Activated T-helper 9 cell treated with anti-CD3 and anti-CD28 coated beads, Interleukin-2, amount 50 U/mL, for 16 hours (primary cell): ENCODE measurements around the gene DNAJB9.
A peak's percentile ranks its signal among the peaks of the same experiment; 100 is the strongest.

Experiments used
- DNase-seq: peaks from one replicate; pipeline ENCODE4 v3.0.0-alpha.2; 2020; ENCODE audit warnings: low read depth

DNAJB9 gene

DNA sequence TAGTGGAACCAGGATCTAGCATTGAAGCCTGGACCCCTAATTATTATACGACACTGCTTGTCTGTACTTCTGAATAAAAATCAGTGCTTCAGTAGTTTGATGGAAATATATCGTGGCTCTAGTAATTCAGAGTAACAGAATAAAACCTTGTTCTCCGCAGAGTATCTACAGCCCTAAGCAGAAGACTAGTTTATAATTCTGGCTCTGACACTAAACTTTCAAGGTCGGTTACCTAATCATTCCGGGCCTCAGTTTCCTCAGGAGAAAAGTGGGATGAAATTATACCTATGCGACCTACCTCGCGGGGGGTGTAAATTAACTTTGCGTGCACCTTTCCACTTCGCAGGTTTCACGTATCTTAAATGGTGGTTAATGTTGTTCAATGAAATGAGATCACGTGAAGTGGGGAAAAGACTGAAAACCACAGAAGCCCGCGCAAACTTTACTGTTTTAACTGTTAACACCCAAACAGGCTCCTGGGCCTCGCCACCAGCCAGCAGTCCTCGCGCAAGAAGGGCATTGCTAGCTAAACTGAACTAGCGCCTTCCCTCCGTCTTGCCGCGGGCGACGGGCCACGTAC lies 783 bp upstream of the DNAJB9 start:
- no peak for DNase-seq

DNA sequence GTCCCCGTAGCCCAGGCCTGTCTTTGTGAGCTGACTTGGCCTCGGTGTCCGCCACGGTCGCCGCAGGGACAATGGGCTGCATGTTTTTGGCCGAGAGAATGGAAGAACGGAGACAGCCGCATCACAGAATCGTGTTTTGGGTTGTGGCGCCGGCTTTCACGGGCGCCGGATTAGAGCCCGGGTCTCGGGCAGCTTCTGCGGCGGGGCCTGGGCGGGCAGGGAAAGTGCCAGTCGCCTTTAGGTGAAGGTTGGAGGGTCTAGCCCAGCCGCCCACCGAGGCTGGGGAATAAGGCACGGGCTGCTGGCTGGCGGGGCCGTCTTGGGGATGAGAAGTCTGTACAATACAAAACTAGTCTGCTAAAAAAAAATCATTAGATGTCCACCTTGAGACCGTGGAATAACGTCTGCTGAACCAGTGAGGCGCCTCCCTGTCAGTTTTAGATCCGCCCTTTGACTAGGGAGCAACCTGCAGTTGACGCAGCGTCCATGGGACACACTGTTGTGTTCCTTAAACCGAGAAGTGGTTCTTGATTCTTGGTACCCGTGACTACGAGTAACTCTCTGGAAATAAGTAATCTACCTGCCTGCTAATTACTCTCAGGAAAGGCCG lies 577 bp downstream of the DNAJB9 start:
- DNase-seq, result peak; percentile 29

DNA sequence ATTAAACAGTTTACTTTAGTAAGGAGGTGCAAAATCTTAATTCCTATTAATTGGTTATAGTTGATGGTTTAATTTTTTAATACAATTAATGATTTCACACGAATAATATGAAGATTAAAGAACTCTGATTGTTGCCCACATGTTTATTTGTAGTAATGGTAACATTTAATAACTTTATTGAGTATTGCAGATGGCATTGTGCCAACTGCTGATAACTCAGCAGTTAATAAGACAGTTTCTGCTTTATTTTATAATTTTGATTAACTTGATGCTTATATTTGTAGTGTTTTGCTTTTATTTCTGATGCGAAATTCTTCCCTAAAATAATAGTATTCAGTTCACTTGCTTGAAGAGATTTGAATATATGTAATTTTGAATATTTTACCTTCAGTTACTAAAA lies 2.8 kb downstream of the DNAJB9 start:
- DNase-seq, result no peak

DNA sequence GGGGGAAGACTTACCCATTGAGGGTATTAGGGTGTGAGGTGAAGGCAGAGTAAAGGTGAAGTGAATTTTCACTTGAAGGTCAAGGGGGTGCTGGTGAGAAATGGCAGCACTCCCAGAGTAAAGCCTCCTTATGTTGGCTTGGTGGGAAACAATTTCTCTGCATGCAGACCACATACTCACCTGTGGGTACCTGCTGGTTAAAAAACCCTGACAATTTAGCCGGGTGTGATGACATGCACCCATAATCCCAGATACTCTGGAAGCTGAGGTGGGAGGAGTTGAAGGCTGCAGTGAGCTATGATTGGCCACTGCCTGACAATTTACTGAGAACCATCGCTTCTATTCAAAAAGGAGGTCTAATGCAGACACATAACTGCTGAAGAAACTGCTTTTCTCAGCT lies 5.5 kb downstream of the DNAJB9 start:
- DNase-seq, result no peak

DNA sequence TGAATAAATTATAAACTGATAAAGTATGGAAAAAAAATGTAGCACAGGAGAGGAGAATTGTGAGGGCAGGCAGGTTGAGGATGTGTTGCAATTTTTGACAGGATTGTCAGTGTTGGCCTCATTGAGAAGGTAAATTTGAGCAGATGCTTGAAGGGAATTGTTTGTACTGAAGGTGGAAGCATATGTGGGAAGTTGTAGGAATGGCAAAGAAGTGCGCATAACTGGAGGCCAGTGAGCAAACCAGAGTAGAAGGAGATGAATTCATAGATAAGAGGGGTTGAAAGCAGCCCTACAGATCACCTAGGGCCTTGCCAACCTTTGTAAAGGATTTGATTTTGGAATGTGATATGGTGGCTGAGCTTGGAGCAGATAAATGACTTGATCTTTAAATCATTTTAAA lies 6.4 kb downstream of the DNAJB9 start:
- no peak for DNase-seq

DNA sequence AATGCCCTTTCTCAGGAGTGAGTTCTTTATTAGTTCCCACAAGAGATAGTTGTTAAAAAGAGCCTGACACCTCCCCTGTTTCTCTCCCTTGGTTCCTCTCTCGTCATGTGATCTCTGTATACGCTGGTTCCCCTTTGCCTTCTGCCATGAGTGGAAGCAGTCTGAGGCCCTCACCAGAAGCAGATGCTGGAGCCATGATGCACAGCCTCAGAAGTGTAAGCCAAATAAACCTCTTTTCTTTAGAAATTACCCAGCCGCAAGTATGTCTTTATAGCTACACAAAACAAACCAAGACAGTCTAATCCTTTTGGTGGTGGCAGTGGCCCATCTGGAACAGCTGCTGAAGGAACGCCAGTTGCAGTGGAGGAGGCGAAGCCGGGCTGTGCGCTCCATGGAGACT lies 9.3 kb downstream of the DNAJB9 start:
- DNase-seq, result no peak

DNA sequence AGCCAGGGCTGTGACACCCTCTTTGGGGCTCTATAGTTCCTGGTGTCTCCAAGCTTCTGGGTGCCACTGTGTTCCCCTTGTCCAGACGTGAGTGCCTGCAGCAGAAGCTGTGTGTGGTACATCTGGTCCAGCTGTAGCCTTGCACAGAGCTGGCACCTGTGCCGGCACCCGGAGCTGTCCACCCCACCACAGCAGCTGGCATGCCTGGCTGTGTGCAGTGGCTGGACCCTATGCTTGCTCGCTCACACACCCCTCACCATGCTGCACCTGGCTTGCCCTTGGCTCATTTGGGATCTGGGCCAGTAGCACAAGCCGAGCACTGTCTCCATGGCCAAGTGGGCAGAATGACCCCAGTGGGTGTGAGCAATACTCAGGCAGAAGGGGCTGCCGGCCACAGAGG lies 10.6 kb downstream of the DNAJB9 start:
- DNase-seq, result no peak

DNA sequence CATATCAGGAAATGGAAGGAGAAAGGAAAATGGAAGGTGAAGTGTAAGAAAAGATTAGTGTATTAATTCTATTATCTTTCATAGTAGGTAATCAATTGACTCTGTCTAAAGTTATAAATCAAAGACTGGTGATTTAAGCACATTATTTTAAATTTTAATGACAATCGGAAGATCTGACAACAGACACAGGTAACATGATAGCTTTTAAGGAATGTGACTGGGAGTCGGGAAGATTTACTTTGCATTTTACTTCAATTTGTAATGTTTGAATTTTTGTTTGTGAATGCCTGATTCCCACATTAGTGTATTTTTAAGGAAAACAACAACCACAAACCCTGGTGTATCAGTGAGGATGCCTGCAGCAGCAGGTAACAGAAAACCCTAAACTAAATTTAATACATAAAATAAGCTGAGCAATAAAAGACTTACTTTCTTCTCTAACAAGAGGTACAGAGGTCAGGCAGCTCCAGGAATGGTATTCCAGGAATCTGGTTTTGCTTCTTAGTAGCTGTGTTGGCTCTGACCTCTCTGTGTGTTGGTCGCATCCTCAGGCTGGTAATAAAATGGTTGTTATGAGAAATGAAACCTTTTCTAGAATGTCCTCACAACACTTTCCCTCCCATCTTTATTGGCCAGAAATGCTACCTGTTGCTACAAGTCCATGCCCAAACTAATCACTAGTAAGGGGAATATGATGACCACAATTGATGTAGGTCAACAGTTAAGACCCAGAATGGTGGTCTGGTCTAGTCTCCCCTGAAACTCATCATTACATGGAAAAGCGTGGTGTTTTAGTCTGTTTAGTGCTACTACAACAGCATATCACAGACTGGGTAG lies 12.2 kb downstream of the DNAJB9 start:
- DNase-seq, result no peak

DNA sequence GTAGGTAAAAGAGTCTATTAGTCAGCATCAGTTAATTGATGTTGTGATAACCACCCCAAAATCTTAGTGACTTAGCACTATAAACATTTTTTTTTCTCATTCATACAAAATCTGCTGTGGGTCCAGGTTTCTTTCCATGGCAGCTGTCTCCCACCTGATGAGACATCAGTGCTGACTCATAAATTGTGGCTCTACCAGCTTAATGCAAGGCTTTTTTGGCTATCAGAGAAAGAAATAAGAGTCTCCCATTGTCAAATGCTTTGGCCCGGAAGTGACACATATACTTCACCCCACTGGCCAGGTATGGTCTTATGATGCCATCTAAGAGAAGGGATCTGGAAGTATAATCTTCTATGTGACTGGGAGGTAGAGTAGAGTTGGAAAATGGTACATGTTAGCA lies 14.5 kb downstream of the DNAJB9 start:
- DNase-seq, result no peak

DNA sequence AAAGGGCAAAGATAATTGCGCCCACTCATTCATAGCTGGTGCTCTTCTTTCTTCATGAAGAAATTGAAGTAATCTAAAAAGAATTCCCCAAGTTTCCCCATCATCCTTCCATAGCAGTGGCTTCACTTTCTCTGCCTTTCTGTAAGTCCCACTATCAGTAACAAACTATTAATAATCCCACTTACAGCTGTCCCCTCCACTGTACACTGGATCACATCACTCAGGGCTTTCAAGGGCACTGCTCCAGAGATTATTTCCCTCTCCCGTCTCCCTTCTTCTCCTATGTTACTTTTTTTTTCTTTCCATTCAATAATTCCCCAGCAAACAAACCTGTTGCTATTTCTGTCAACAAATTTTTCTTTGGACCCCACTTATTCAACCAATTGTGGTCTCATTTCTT lies 16.2 kb downstream of the DNAJB9 start:
- DNase-seq, result no peak

DNA sequence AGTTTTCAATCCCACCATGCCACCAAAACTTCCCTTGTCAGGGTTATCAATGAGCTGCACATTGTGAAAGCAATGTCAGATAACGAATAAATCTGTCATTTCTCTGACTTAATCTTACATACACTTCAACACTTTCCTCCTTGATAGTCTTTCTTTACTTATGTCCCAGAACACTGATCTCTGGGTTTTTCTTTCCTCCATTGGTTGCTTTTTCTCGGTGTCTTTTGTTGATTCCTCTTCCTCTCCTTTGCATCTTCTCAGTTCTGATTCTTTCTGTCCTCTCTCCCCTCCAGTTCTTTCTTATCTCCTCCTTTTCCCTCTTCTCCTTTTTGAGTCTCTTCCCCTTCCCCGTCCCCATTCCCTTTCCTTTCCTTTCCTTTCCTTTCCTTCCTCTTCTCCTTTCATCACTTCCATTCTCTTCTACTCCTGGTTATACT lies 16.6 kb downstream of the DNAJB9 start:
- DNase-seq, result no peak

DNA sequence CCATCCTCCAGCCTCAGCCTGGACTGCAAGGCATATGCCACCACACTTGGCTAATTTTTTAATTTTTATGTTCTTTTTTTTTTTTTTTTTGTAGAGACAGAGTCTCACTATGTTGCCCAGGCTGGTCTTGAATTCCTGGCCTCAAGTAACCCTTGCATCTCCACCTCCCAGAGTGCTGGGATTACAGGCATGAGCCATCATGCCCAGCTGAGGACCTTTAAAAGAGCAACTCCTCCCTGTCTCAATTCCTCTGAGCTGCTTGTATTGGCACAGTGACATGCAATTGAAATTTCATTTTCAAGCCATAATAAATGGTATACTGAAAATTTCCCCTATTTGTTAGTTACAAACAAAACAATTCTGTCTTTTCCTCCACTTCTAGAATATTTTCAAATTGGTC lies 19.5 kb downstream of the DNAJB9 start:
- no peak for DNase-seq

DNA sequence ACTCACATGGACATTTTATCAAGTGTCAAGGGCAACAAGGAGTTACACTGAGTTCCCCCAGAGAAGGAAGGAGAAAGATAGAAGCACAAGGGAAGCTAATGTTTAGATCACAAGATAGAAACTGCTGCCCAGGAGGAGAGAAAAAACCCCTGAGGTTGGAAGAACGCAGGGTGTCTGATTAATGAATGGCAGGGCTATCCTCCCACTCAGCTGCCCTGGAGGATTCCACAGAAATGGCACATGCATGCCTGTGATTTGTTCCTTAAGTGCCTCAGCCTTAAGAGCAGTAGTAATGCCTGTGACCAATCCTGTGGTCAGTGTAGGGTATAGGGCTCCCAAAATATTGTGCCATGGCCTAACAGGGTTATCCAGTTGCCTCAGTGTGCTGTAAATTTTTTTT lies 20.2 kb downstream of the DNAJB9 start:
- DNase-seq, result no peak

DNA sequence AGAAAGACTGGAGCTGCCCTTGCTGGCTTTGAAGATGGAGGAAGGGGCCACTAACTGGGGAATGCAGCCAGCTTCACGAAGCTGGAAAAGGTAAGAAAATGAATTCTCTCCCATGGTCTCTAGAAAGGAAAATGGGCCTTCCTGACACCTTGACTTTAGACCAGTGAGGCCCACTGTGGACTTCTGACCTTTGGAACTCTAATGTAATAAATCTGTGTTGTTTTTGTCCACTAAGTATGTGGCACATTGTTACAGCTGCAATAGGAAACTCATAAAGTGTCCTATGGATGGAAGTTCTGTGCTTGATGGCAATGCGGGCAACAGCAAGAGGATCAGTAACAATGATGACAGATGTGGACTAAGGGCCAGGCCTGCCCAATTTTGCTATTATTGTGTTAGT lies 20.9 kb downstream of the DNAJB9 start:
- DNase-seq, result no peak

DNA sequence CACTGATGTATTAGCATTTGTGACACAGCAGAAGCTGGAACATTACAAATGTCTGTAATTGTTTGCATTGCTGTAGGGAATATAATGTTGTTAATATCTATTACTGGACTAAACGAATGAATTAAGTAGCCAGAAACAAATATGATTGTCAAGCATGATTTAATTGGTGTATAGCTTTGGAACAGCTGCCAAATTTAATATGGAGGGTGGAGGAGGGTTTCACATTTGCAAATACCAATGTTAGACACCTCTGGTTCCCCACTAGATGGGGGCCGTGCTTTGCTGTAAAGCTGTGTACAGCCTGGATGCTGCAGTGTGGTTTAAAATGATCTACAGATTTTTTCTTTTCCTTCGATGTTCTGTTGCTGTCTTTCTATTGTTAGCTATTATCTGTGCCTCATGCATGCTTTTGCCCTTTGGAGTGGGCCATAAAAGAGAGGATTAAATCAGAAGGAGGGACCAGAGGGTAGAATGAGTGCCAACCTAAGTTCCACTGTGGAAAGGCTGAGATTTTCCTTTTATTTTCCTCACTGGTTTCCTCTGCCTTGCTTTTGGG lies 23.1 kb downstream of the DNAJB9 start:
- no peak for DNase-seq

DNA sequence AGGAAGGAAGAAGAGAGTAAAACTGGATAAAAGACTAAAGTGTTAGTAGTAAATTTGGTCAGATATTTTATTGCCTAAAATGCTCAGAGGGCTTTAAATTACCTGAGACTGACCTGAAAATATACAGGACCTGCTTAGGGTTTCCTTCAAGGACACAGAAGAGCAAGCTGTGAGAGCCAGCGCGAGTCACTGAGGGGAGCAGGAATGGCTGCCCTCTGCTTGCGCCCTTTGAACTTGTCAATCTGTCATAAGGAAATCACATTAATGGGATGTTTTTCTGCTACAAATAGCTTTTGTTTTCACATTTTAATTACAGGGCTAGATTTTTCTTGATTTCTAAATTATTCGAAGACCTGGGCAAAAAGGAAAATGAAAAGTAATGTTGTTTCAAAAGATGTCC lies 26.9 kb downstream of the DNAJB9 start:
- DNase-seq, result no peak

DNA sequence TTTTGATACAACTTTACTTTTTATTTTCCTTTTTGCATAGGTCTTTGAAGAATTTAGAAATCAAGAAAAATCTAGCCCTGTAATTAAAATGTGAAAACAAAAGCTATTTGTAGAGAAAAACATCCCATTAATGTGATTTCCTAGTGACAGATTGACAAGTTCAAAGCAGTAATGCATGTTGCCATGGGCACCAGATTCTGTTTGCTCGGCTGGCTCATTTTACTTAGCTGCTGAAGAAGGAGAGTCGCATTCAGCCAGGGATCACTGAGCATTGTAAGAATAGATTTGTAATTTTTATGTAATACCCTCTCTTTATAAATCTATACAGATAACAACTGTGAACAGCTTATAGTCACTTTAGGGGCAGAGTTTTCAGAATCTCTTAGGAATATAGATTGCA lies 28.5 kb downstream of the DNAJB9 start:
- no peak for DNase-seq

DNA sequence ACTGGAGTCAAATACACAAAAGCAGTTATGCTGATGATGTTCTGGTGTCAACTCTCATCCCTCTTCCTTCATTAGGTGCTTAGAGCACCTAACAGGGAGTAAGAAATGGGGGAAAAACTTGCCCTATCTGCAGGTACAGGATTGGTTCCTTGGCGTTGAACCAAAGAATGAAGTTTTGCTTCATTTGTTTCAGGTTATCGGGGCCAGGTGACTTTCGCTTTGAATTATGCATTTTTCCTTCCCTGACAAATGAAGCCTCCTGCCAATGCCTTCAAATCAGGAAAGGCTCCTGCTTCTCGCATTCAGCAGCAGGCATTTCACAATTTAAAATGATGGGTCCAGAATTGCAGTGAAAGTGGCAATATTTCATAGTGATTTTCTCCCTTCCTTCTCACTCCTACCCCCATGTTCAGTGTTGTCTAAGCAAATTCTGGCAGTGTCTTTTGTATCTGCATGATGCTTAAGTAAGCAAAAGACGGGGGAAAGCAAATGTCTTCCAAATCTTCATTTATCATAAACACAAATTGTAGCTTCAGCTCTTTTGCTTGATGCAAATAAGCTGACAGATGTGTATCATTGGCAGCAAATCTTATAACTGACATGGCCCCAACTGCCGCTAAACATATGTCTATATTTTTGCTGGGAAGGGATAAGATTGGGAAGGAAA lies 29.4 kb downstream of the DNAJB9 start:
- DNase-seq, result no peak

DNA sequence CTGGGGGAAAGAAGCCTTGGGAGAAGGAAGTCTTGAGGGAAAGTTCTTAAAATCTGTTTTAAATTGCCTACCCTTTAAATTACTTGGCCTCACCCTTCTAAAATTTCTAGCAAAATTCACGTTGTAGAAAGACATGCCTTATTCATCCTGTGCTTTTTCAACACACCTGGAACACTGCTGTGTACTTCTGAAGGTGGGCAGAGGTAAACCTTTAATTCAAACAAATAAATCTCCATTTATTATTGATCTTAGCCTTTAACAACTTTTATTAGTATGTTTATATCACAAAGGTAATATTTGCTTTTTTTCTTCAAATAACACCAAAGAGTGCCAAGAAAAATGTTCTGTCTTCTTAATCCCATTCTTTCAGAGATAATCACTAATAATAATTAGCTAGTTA lies 30.7 kb downstream of the DNAJB9 start:
- no peak for DNase-seq

DNA sequence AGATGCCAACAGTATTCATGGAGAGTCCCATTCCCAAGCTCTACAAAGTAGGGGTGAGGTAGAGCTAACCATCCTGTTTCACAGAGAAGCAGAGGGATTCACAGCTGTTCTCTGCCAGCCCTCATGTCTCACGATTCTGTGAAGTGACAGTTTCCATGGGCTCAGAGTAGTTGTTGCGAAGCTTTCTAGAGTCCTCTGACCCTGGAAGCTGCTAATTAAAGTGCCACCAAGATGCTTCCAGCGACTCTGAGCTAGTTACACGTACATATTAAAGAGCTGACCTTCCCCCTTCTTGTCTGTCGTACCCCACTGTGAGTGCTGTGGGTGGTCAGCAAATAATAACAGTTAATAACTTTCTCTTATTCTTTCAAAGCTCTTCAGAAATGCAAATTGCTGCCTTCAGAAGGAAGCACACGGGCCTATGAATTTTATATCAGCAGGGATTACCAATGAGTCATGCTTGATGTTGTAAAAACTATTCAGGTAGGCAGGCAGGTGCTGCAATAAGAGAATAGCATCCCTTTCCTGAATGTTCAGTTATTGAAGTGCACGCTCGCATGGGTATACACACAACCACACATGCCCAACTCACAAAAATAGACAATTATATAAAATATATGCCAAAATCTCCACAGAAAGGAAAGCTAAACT lies 34.1 kb downstream of the DNAJB9 start:
- DNase-seq, result no peak

DNA sequence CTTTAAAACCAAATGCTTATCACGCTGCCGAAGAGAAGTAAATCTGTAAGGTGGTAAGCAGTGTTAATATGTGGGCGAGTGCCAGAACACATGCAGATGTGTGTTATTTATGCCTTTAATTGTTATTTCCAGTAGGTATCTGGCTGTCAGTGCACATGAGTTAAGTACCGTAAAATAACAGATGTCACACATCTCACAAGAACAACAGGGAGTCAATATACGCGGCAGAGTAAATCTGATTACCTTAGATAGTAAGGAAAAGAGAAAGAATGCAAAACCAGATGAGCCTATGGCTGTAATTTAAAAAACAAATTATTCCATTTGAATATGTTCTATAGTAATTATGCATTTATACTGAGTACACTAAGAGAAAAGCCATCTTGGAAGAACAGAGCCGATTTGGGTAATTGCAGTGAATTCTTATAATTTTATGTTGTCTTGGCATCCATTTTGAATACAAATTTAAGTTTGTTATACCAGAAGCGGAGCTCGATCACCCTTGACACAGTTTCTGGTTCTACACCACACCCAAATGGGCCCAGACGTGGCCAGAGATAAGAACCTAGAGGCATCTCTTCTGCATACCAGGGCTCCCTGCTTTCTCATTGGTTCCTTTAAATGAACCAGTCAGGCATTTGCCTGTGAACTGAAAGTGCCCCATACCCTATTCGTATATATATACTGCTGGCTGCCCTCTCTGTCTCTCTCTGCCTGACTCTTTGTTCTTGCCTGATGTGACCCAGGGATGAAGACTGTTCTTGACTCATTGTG lies 34.8 kb downstream of the DNAJB9 start:
- no peak for DNase-seq
